K562 (cell line): ENCODE results near the gene MGRN1. TPM values are rescaled to one million over a fixed set of nuclear protein-coding genes. Genes with fewer than 3 reads are reported as not detected.

Source experiments
- BRD4 ChIP-seq: fragments of 200-600 bp; sonication (generic); IDR thresholded peaks from 2 replicates; pipeline ENCODE4 v1.6.1; 2017; ENCODE audit warnings: inconsistent platforms
- CBFA2T3 ChIP-seq: fragments of 450-650 bp; IDR thresholded peaks from 2 replicates; pipeline ENCODE4 v1.6.1; 2017
- CREB1 ChIP-seq, 2 experiments: sonication (generic) in 1 of 2; formaldehyde crosslinking in 1 of 2; IDR thresholded peaks; 2 replicates each; pipeline versions ENCODE4 v1.6.1 to v1.8.0; 2012 to 2022; ENCODE audit warnings: inconsistent platforms in 1 of 2, mild to moderate bottlenecking in 1 of 2, missing genetic modification reagents in 1 of 2, moderate library complexity in 1 of 2
- ETS2 ChIP-seq: IDR thresholded peaks from 2 replicates; pipeline ENCODE4 v1.6.1; 2016; ENCODE audit warnings: borderline replicate concordance, missing genetic modification characterization, mild to moderate bottlenecking, moderate library complexity, missing compliant biosample characterization; ENCODE audit not compliant: poor library complexity, severe bottlenecking
- HDAC8 ChIP-seq: fragments of 450-650 bp; IDR thresholded peaks from 2 replicates; pipeline ENCODE4 v1.6.1; 2016; ENCODE audit warnings: mild to moderate bottlenecking, missing genetic modification characterization, moderate library complexity, missing compliant biosample characterization
- MAFG ChIP-seq: fragments of 450-650 bp; conservative IDR thresholded peaks from 2 replicates; pipeline ENCODE4 v1.6.1; 2016; ENCODE audit warnings: missing genetic modification characterization, missing compliant biosample characterization
- MBD2 ChIP-seq: sonication (generic); IDR thresholded peaks from 2 replicates; pipeline ENCODE4 v1.6.1; 2016; ENCODE audit warnings: low read depth, borderline replicate concordance
- MCM7 ChIP-seq, 2 experiments: fragments of 450-650 bp; IDR thresholded peaks; 2 replicates each; pipeline ENCODE4 v1.6.1; 2016 to 2018
- TARDBP ChIP-seq: fragments of 450-650 bp; IDR thresholded peaks from 2 replicates; pipeline ENCODE4 v1.6.1; 2016
- ZNF146 ChIP-seq: IDR thresholded peaks from one replicate; pipeline ENCODE4 v1.6.1; 2018; ENCODE audit warnings: missing compliant biosample characterization; ENCODE audit not compliant: unreplicated experiment
- ZNF408 ChIP-seq: fragments of 250-450 bp; sonication (Bioruptor Pico); IDR thresholded peaks from 2 replicates; pipeline ENCODE4 v1.4.0; 2020; ENCODE audit warnings: low read depth, mild to moderate bottlenecking, moderate library complexity
- polyA plus RNA-seq, 8 experiments: library from polyadenylated mRNA; depleted of rRNA in 4 of 8; stranded (reverse) in 5 of 8; unstranded in 3 of 8; fragments of >200 nt; fragmentation: Nextera tagmentation in 2 of 8; fragmentation: Illumina TruSeq in 1 of 8; extraction: Ambion mirVana in 2 of 8; extraction: Trizol in 1 of 8; gene quantifications; 2 replicates each; pipeline versions ENCODE4 v1.2.1 to v1.2.3, GENCODE V29; 2011 to 2014; ENCODE audit warnings: inconsistent platforms in 1 of 8, missing spikeins in 1 of 8
- total RNA-seq, 7 experiments: library from RNA; depleted of rRNA in 6 of 7; stranded (reverse); fragments of >200 nt in 6 of 7; fragmentation: Illumina TruSeq in 2 of 7; extraction: Trizol in 2 of 7; gene quantifications; 2 replicates each; pipeline versions ENCODE4 v1.2.1 to v1.2.3, GENCODE V29; 2011 to 2021; ENCODE audit warnings: low replicate concordance in 1 of 7
- TF ChIP-seq, protein P1 (sequence below): fragments of 250-450 bp; sonication (Bioruptor Pico); IDR thresholded peaks from 2 replicates; pipeline ENCODE4 v1.8.0; 2021; ENCODE audit warnings: moderate library complexity, mild to moderate bottlenecking, inconsistent platforms
- TF ChIP-seq, protein P2 (sequence below): fragments of 150-350 bp; IDR thresholded peaks from 2 replicates; pipeline ENCODE4 v1.6.1; 2014; ENCODE audit warnings: low read depth, mild to moderate bottlenecking, low read length, borderline replicate concordance
- TF ChIP-seq, protein P3 (sequence below): sonication (generic); formaldehyde crosslinking; IDR thresholded peaks from 2 replicates; pipeline ENCODE4 v1.8.0; 2022; ENCODE audit warnings: mild to moderate bottlenecking, missing genetic modification reagents
- TF ChIP-seq, protein P4 (sequence below): fragments of 250-450 bp; sonication (Bioruptor Pico); IDR thresholded peaks from 2 replicates; pipeline ENCODE4 v1.4.0; 2020
- TF ChIP-seq, protein P5 (sequence below): IDR thresholded peaks from 2 replicates; pipeline ENCODE4 v1.6.1; 2012; ENCODE audit warnings: low read depth, low read length, improper control_type of control experiment, borderline replicate concordance
- TF ChIP-seq, protein P6 (sequence below): IDR thresholded peaks from 2 replicates; pipeline ENCODE4 v1.6.1; 2011; ENCODE audit not compliant: insufficient read length; ENCODE audit errors: extremely low read depth
- TF ChIP-seq, protein P7 (sequence below): fragments of 250-450 bp; sonication (Bioruptor Pico); IDR thresholded peaks from 2 replicates; pipeline ENCODE4 v1.8.0; 2022; ENCODE audit warnings: moderate library complexity, mild to moderate bottlenecking, inconsistent platforms

The MGRN1 gene
- total and polyA plus RNA-seq, 9 of the 15 experiments (the other 6 are each of a cell fraction or from before 2014, with no cell fraction given): 0.15 to 37.9 (median 6.0) TPM

DNA sequence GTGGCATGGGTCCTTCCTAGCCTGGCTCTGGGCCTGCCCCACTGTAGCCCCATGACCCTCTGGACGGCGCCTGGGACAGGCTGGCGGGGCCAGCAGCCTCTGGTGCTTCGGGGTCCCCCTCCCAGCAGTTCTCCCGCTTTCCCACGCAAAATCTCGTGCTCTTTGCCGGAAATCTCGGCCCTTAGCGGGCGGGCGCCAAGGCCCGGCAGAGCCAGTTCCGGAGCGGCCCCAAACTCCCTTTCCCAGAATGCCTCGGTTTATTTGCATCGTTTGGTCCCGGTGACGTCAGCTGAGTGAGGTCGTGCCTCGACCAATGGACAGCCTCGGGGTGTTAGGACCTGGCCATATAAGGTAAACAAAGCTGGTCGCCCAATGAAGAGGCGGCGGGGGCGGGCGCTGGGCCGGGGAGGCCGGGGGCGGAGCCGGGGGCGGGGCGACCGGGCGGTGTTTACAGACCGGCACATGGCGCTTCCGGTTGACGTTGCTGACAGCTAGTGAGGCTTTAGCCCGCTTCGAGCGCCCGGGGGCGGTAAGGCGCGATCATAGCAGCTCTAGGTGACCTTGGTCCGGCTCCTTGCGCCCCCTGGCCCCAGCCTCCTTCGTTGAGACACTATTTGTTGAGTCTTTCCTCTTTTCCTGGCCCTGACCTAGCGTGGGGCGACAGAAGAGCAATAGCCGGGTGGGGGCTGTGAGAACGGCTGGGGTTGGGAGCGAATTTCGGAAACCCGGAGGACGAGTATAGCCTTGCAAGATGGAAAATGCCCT lies 8.4 kb upstream of the MGRN1 start (continued):
- TF ChIP-seq ZNF408 (CRISPR knock-in tag) (no peak), ZNF146 (CRISPR knock-in tag) (no peak), MAFG (tag) (no peak), TARDBP (0 out of 2 replicates have a peak, but pooled peaks have one; percentile 31), HDAC8 (tag) (no peak), MCM7 (IDR thresholded peaks at IDR 0.05) (0 out of 4 replicates have a peak, but pooled peaks of 1 of the 2 experiments have one; percentile 6), MBD2 (peak; percentile 92), CREB1 (IDR thresholded peaks at IDR 0.05) (peak; percentile 92), CREB1 (CRISPR knock-in tag; IDR thresholded peaks at IDR 0.05) (peak; percentile 94), ETS2 (tag) (no peak), BRD4 (no peak), CBFA2T3 (no peak)
- TF ChIP-seq, protein P1, sequence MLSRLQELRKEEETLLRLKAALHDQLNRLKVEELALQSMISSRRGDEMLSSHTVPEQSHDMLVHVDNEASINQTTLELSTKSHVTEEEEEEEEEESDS (CRISPR knock-in tag): no peak
- TF ChIP-seq, protein P2, sequence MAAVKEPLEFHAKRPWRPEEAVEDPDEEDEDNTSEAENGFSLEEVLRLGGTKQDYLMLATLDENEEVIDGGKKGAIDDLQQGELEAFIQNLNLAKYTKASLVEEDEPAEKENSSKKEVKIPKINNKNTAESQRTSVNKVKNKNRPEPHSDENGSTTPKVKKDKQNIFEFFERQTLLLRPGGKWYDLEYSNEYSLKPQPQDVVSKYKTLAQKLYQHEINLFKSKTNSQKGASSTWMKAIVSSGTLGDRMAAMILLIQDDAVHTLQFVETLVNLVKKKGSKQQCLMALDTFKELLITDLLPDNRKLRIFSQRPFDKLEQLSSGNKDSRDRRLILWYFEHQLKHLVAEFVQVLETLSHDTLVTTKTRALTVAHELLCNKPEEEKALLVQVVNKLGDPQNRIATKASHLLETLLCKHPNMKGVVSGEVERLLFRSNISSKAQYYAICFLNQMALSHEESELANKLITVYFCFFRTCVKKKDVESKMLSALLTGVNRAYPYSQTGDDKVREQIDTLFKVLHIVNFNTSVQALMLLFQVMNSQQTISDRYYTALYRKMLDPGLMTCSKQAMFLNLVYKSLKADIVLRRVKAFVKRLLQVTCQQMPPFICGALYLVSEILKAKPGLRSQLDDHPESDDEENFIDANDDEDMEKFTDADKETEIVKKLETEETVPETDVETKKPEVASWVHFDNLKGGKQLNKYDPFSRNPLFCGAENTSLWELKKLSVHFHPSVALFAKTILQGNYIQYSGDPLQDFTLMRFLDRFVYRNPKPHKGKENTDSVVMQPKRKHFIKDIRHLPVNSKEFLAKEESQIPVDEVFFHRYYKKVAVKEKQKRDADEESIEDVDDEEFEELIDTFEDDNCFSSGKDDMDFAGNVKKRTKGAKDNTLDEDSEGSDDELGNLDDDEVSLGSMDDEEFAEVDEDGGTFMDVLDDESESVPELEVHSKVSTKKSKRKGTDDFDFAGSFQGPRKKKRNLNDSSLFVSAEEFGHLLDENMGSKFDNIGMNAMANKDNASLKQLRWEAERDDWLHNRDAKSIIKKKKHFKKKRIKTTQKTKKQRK: no peak
- TF ChIP-seq, protein P3, sequence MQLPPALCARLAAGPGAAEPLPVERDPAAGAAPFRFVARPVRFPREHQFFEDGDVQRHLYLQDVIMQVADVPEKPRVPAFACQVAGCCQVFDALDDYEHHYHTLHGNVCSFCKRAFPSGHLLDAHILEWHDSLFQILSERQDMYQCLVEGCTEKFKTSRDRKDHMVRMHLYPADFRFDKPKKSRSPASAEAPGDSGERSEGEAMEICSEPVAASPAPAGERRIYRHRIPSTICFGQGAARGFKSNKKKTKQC (CRISPR knock-in tag): peak; percentile 21; the same call in 1 of the 2 replicates
- TF ChIP-seq, protein P4, sequence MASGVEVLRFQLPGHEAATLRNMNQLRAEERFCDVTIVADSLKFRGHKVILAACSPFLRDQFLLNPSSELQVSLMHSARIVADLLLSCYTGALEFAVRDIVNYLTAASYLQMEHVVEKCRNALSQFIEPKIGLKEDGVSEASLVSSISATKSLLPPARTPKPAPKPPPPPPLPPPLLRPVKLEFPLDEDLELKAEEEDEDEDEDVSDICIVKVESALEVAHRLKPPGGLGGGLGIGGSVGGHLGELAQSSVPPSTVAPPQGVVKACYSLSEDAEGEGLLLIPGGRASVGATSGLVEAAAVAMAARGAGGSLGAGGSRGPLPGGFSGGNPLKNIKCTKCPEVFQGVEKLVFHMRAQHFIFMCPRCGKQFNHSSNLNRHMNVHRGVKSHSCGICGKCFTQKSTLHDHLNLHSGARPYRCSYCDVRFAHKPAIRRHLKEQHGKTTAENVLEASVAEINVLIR (CRISPR knock-in tag): peak; percentile 90
- TF ChIP-seq, protein P5, sequence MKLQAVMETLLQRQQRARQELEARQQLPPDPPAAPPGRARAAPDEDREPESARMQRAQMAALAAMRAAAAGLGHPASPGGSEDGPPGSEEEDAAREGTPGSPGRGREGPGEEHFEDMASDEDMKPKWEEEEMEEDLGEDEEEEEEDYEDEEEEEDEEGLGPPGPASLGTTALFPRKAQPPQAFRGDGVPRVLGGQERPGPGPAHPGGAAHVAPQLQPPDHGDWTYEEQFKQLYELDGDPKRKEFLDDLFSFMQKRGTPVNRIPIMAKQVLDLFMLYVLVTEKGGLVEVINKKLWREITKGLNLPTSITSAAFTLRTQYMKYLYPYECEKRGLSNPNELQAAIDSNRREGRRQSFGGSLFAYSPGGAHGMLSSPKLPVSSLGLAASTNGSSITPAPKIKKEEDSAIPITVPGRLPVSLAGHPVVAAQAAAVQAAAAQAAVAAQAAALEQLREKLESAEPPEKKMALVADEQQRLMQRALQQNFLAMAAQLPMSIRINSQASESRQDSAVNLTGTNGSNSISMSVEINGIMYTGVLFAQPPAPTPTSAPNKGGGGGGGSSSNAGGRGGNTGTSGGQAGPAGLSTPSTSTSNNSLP: no peak
- TF ChIP-seq, protein P6, sequence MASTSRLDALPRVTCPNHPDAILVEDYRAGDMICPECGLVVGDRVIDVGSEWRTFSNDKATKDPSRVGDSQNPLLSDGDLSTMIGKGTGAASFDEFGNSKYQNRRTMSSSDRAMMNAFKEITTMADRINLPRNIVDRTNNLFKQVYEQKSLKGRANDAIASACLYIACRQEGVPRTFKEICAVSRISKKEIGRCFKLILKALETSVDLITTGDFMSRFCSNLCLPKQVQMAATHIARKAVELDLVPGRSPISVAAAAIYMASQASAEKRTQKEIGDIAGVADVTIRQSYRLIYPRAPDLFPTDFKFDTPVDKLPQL: no peak
- TF ChIP-seq, protein P7, sequence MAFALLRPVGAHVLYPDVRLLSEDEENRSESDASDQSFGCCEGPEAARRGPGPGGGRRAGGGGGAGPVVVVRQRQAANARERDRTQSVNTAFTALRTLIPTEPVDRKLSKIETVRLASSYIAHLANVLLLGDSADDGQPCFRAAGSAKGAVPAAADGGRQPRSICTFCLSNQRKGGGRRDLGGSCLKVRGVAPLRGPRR: no peak
